Measurements from ENCODE around the gene WDR82. TPM values are rescaled to one million over a fixed set of nuclear protein-coding genes. Genes with fewer than 3 reads are reported as not detected.

The WDR82 gene
- total and polyA plus RNA-seq, 2 experiments from 2014 or later = 25.2 to 71.8 TPM

DNA sequence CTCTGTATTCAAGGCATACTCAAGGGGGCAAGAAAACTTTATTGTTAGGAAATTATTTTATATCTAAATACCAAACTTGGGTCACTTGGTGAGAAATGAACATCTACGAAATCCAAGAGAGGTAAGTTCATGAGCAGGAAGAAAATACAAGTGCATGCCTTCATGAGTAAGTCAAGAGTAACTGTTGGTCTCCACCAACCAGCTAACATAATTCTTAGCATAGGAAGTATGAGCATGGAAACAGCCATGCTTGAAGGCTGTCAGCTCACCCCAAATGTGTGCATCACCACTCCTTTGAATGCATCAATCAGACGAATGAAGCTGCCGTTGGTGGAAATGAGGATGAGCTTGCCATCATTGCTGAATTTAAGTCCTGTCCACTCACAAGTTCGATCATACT, 19.0 kb downstream of the WDR82 start (continued):
- TF ChIP-seq, protein P1, sequence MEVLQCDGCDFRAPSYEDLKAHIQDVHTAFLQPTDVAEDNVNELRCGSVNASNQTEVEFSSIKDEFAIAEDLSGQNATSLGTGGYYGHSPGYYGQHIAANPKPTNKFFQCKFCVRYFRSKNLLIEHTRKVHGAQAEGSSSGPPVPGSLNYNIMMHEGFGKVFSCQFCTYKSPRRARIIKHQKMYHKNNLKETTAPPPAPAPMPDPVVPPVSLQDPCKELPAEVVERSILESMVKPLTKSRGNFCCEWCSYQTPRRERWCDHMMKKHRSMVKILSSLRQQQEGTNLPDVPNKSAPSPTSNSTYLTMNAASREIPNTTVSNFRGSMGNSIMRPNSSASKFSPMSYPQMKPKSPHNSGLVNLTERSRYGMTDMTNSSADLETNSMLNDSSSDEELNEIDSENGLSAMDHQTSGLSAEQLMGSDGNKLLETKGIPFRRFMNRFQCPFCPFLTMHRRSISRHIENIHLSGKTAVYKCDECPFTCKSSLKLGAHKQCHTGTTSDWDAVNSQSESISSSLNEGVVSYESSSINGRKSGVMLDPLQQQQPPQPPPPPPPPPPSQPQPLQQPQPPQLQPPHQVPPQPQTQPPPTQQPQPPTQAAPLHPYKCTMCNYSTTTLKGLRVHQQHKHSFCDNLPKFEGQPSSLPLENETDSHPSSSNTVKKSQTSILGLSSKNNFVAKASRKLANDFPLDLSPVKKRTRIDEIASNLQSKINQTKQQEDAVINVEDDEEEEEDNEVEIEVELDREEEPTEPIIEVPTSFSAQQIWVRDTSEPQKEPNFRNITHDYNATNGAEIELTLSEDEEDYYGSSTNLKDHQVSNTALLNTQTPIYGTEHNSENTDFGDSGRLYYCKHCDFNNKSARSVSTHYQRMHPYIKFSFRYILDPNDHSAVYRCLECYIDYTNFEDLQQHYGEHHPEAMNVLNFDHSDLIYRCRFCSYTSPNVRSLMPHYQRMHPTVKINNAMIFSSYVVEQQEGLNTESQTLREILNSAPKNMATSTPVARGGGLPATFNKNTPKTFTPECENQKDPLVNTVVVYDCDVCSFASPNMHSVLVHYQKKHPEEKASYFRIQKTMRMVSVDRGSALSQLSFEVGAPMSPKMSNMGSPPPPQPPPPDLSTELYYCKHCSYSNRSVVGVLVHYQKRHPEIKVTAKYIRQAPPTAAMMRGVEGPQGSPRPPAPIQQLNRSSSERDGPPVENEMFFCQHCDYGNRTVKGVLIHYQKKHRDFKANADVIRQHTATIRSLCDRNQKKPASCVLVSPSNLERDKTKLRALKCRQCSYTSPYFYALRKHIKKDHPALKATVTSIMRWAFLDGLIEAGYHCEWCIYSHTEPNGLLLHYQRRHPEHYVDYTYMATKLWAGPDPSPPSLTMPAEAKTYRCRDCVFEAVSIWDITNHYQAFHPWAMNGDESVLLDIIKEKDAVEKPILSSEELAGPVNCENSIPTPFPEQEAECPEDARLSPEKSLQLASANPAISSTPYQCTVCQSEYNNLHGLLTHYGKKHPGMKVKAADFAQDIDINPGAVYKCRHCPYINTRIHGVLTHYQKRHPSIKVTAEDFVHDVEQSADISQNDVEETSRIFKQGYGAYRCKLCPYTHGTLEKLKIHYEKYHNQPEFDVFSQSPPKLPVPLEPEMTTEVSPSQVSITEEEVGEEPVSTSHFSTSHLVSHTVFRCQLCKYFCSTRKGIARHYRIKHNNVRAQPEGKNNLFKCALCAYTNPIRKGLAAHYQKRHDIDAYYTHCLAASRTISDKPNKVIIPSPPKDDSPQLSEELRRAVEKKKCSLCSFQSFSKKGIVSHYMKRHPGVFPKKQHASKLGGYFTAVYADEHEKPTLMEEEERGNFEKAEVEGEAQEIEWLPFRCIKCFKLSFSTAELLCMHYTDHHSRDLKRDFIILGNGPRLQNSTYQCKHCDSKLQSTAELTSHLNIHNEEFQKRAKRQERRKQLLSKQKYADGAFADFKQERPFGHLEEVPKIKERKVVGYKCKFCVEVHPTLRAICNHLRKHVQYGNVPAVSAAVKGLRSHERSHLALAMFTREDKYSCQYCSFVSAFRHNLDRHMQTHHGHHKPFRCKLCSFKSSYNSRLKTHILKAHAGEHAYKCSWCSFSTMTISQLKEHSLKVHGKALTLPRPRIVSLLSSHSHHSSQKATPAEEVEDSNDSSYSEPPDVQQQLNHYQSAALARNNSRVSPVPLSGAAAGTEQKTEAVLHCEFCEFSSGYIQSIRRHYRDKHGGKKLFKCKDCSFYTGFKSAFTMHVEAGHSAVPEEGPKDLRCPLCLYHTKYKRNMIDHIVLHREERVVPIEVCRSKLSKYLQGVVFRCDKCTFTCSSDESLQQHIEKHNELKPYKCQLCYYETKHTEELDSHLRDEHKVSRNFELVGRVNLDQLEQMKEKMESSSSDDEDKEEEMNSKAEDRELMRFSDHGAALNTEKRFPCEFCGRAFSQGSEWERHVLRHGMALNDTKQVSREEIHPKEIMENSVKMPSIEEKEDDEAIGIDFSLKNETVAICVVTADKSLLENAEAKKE (CRISPR knock-in tag; IDR thresholded peaks at IDR 0.05) = no peak
- TF ChIP-seq JUNB (IDR thresholded peaks at IDR 0.05; ENCODE audit: unreplicated experiment) (no peak), STAT1 (IDR thresholded peaks at IDR 0.05; ENCODE audit: unreplicated experiment) (no peak), ZNF331 (CRISPR knock-in tag; IDR thresholded peaks at IDR 0.05; ENCODE audit: low read depth) (no peak), REST (IDR thresholded peaks at IDR 0.05; ENCODE audit: unreplicated experiment) (no peak), EZH2 (IDR thresholded peaks at IDR 0.05; ENCODE audit: low read depth, unreplicated experiment) (no peak), ZNF114 (CRISPR knock-in tag; IDR thresholded peaks at IDR 0.05) (no peak)

Measured in GM23338 (cell line).